ENCODE measurements around the gene KIF6. TPM values are rescaled to one million over a fixed set of nuclear protein-coding genes. Genes with fewer than 3 reads are reported as not detected.
"Not testable (repeated sequence)": the region's sequence is repeated elsewhere in the genome, so short reads cannot be mapped to it uniquely, and the experiment has no call there.

KIF6 gene
- total RNA-seq, 4 donors from 2014 or later, result 0.83 to 2.6 (median 1.1) TPM

- no peaks in the 10 kb centered on the region for H3K9me3 ChIP-seq
- peak; percentile 21 for DNase-seq (ENCODE audit: extremely low spot score)
- H3K4me3 ChIP-seq, result no peak overlapping the region
- TF ChIP-seq EP300 (IDR thresholded peaks at IDR 0.05) (no peak), POLR2AphosphoS5 (IDR thresholded peaks at IDR 0.05) (no peak), POLR2A (IDR thresholded peaks at IDR 0.05; ENCODE audit: low read depth) (no peak)
- TF ChIP-seq, protein P1, sequence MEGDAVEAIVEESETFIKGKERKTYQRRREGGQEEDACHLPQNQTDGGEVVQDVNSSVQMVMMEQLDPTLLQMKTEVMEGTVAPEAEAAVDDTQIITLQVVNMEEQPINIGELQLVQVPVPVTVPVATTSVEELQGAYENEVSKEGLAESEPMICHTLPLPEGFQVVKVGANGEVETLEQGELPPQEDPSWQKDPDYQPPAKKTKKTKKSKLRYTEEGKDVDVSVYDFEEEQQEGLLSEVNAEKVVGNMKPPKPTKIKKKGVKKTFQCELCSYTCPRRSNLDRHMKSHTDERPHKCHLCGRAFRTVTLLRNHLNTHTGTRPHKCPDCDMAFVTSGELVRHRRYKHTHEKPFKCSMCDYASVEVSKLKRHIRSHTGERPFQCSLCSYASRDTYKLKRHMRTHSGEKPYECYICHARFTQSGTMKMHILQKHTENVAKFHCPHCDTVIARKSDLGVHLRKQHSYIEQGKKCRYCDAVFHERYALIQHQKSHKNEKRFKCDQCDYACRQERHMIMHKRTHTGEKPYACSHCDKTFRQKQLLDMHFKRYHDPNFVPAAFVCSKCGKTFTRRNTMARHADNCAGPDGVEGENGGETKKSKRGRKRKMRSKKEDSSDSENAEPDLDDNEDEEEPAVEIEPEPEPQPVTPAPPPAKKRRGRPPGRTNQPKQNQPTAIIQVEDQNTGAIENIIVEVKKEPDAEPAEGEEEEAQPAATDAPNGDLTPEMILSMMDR (IDR thresholded peaks at IDR 0.05), result no peak
- H3K27ac ChIP-seq (replicated peaks in 1 of 4), result peak overlapping the region in 1 of 4 donors; percentile 70
- intact Hi-C loops (cut with DNase I), result no loop called here
- no peaks in the 10 kb centered on the region for H3K27me3 ChIP-seq
- H3K36me3 ChIP-seq, result no peaks in the 10 kb centered on the region
- WGBS, result 79% methylated on average over 2 of the region's 2 CpGs
- peaks cover 0 to 59% (median 49%) of the 10 kb centered on the region in 4 donors for H3K4me1 ChIP-seq
These were observed 207.0 kb downstream of the KIF6 start for GRCh38 chr6:39518221-39518620.

- TF ChIP-seq EP300 (IDR thresholded peaks at IDR 0.05) (no peak), POLR2AphosphoS5 (IDR thresholded peaks at IDR 0.05) (no peak), POLR2A (IDR thresholded peaks at IDR 0.05; ENCODE audit: low read depth) (no peak)
- TF ChIP-seq, protein P1 (IDR thresholded peaks at IDR 0.05), result no peak
- intact Hi-C loops (cut with DNase I), result no loop called here
- Histone ChIP-seq H3K27ac (replicated peaks in 1 of 4) (peak overlapping the region in 1 of 4 donors; percentile 70), H3K4me1 (peaks cover 0 to 59% (median 47%) of the 10 kb centered on the region in 4 donors), H3K36me3 (no peaks in the 10 kb centered on the region), H3K9me3 (no peaks in the 10 kb centered on the region), H3K27me3 (no peaks in the 10 kb centered on the region), H3K4me3 (no peak overlapping the region)
- WGBS, result 40% methylated on average over 1 of the region's 1 CpG
- no peak for DNase-seq (ENCODE audit: extremely low spot score)
These were observed 207.5 kb downstream of the KIF6 start for GRCh38 chr6:39517756-39518155.

GRCh38 chr6:39516471-39516870 lies 208.7 kb downstream of the KIF6 start:
- no peaks in the 10 kb centered on the region for H3K36me3 ChIP-seq
- no peak overlapping the region for H3K4me3 ChIP-seq
- intact Hi-C loops (cut with DNase I), result no loop called here
- DNase-seq (ENCODE audit: extremely low spot score), result no peak
- H3K27me3 ChIP-seq, result no peaks in the 10 kb centered on the region
- no peak for TF ChIP-seq POLR2A (IDR thresholded peaks at IDR 0.05; ENCODE audit: low read depth)
- TF ChIP-seq, protein P1 (IDR thresholded peaks at IDR 0.05), result no peak
- TF ChIP-seq EP300 (IDR thresholded peaks at IDR 0.05), result no peak
- no peak for TF ChIP-seq POLR2AphosphoS5 (IDR thresholded peaks at IDR 0.05)
- H3K4me1 ChIP-seq, result peaks cover 0 to 47% (median 35%) of the 10 kb centered on the region in 4 donors
- no peaks in the 10 kb centered on the region for H3K9me3 ChIP-seq
- H3K27ac ChIP-seq (replicated peaks in 1 of 4), result no peak overlapping the region

DNA sequence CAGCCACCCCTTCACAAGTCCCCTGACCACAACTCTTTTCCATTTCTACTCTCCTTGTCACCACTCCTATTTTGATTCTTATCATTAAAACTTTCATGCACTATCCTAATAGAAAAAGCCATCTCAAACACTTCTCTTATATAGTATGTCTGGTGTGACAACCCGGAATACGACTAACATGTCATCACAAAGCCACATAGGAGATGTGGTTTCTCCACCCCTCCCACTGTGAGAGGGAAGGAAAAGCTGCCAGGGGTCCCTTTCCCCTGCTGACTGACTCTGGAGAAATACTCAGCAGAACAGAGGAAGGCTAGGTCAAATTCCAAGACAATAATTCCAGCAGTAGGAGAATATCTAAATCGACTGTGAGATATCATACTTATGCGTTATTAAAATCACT lies 209.7 kb downstream of the KIF6 start:
- H3K9me3 ChIP-seq, result no peaks in the 10 kb centered on the region
- no peak overlapping the region for H3K4me3 ChIP-seq
- H3K4me1 ChIP-seq, result peaks cover 0 to 37% (median 25%) of the 10 kb centered on the region in 4 donors
- TF ChIP-seq POLR2A (IDR thresholded peaks at IDR 0.05; ENCODE audit: low read depth) (no peak), POLR2AphosphoS5 (IDR thresholded peaks at IDR 0.05) (no peak), EP300 (IDR thresholded peaks at IDR 0.05) (no peak)
- TF ChIP-seq, protein P1 (IDR thresholded peaks at IDR 0.05), result no peak
- no peak overlapping the region for H3K27ac ChIP-seq (replicated peaks in 1 of 4)
- no peaks in the 10 kb centered on the region for H3K27me3 ChIP-seq
- peak; percentile 77 for DNase-seq (ENCODE audit: extremely low spot score)
- intact Hi-C loops (cut with DNase I), result no loop called here
- 89% methylated on average over 4 of the region's 4 CpGs for WGBS
- H3K36me3 ChIP-seq, result no peaks in the 10 kb centered on the region

GRCh38 chr6:39515006-39515405 lies 210.2 kb downstream of the KIF6 start:
- H3K9me3 ChIP-seq, result no peaks in the 10 kb centered on the region
- TF ChIP-seq, protein P1 (IDR thresholded peaks at IDR 0.05), result no peak
- TF ChIP-seq POLR2A (IDR thresholded peaks at IDR 0.05; ENCODE audit: low read depth) (no peak), EP300 (IDR thresholded peaks at IDR 0.05) (no peak), POLR2AphosphoS5 (IDR thresholded peaks at IDR 0.05) (no peak)
- peaks cover 0 to 32% (median 20%) of the 10 kb centered on the region in 4 donors for H3K4me1 ChIP-seq
- no peak overlapping the region for H3K27ac ChIP-seq (replicated peaks in 1 of 4)
- H3K36me3 ChIP-seq, result no peaks in the 10 kb centered on the region
- H3K27me3 ChIP-seq, result no peaks in the 10 kb centered on the region
- intact Hi-C loops (cut with DNase I), result no loop called here
- H3K4me3 ChIP-seq, result no peak overlapping the region
- 88% methylated on average over 3 of the region's 3 CpGs for WGBS
- DNase-seq (ENCODE audit: extremely low spot score), result no peak

DNA sequence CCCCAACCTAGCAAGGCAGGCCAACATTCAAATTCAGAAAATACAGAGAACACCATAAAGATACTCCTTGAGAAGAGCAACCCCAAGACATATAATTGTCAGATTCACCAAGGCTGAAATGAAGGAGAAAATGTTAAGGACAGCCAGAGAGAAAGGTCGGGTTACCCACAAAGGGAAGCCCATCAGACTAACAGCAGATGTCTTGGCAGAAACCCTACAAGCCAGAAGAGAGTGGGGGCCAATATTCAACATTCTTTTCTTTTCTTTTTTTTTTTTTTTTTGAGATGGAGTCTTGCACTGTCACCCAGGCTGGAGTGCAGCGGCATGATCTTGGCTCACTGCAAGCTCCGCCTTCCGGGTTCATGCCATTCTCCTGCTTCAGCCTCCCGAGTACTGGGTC lies 215.4 kb downstream of the KIF6 start:
- H3K4me1 ChIP-seq; H3K9me3 ChIP-seq; intact Hi-C loops (cut with DNase I); H3K36me3 ChIP-seq; H3K27ac ChIP-seq (replicated peaks in 1 of 4); H3K4me3 ChIP-seq; H3K27me3 ChIP-seq; DNase-seq (ENCODE audit: extremely low spot score): not testable (repeated sequence)
- WGBS, result 90% methylated on average over 5 of the region's 5 CpGs

Measured in esophagus muscularis mucosa (tissue), 4 donors.